Caco-2 (cell line): ENCODE results near the gene TSPAN14. TPM values are rescaled to one million over a fixed set of nuclear protein-coding genes. Genes with fewer than 3 reads are reported as not detected.

Experiments
- BruUV-seq: library from RNA; stranded (reverse); fragments of 400-500 nt; replicated peaks from 2 replicates; lab custom pipeline; 2021; lab: Mats Ljungman, UMichigan
- CTCF ChIA-PET: fragments of 300-600 bp; sonication (Branson Sonifier 250); formaldehyde crosslinking; loops from one replicate; lab custom pipeline; 2022; ENCODE audit warnings: antibody characterized with exemption; lab: Charles Lee
- POLR2A ChIA-PET: fragments of 300-600 bp; sonication (Branson Sonifier 250); formaldehyde crosslinking; loops from one replicate; lab custom pipeline; 2022; ENCODE audit warnings: antibody characterized with exemption; lab: Charles Lee
- DNase-seq, 2 experiments: peaks; one replicate each; pipeline versions ENCODE4 v3.0.0 to v3.0.0-alpha.2; 2020 to 2022
- H3K27me3 ChIP-seq: replicated peaks from 2 replicates; pipeline ENCODE4 v1.6.0; 2011; ENCODE audit warnings: low read length; ENCODE audit not compliant: control insufficient read depth, insufficient read depth
- H3K36me3 ChIP-seq: 2 replicates; pipeline ENCODE4 v1.5.1; 2011; ENCODE audit warnings: low read length; ENCODE audit not compliant: control insufficient read depth, insufficient read depth
- H3K4me1 ChIP-seq: fragments of 250-450 bp; sonication (Bioruptor Pico); 2 replicates; pipeline ENCODE4 v1.5.1; 2020; ENCODE audit warnings: mild to moderate bottlenecking
- H3K4me3 ChIP-seq: 2 replicates; pipeline ENCODE4 v1.5.1; 2011; ENCODE audit warnings: low read depth, mild to moderate bottlenecking, control low read depth, low read length
- H3K9me3 ChIP-seq: fragments of 250-450 bp; sonication (Bioruptor Pico); 2 replicates; pipeline ENCODE4 v1.5.1; 2020; ENCODE audit warnings: mild to moderate bottlenecking, moderate library complexity
- H3K27ac Mint-ChIP-seq: one replicate; pipeline ENCODE4 v1.8.0; 2022; ENCODE audit warnings: mixed read lengths; ENCODE audit not compliant: unreplicated experiment
- H3K27me3 Mint-ChIP-seq: one replicate; pipeline ENCODE4 v1.8.0; 2022; ENCODE audit warnings: mixed read lengths; ENCODE audit not compliant: insufficient read depth, unreplicated experiment
- H3K36me3 Mint-ChIP-seq: one replicate; pipeline ENCODE4 v1.8.0; 2022; ENCODE audit warnings: mild to moderate bottlenecking, mixed read lengths; ENCODE audit not compliant: insufficient read depth, unreplicated experiment
- H3K4me1 Mint-ChIP-seq: one replicate; pipeline ENCODE4 v1.8.0; 2022; ENCODE audit warnings: low read depth, mixed read lengths; ENCODE audit not compliant: unreplicated experiment
- H3K4me3 Mint-ChIP-seq: one replicate; pipeline ENCODE4 v1.8.0; 2022; ENCODE audit warnings: mild to moderate bottlenecking, moderate library complexity, mixed read lengths; ENCODE audit not compliant: unreplicated experiment
- H3K9me3 Mint-ChIP-seq: one replicate; pipeline ENCODE4 v1.8.0; 2022; ENCODE audit warnings: mixed read lengths; ENCODE audit not compliant: unreplicated experiment
- CTCF ChIP-seq, 2 experiments: fragments of 200-600 bp in 1 of 2; IDR thresholded peaks; 1 replicate in 1 of 2; 2 replicates in 1 of 2; pipeline versions ENCODE4 v1.5.1 to v1.8.0; 2011 to 2022; ENCODE audit warnings: antibody characterized with exemption in 1 of 2, control low read depth in 1 of 2, inconsistent platforms in 1 of 2, low read depth in 1 of 2, low read length in 1 of 2, mild to moderate bottlenecking in 1 of 2, moderate library complexity in 1 of 2; ENCODE audit not compliant: insufficient read depth in 1 of 2, severe bottlenecking in 1 of 2, unreplicated experiment in 1 of 2
- intact Hi-C: fragments of 100-400 bp; cut with micrococcal nuclease; formaldehyde crosslinking; loops from one replicate; pipeline ENCODE4 v1.10.0; 2022; ENCODE audit not compliant: unreplicated experiment
- total RNA-seq: library from RNA; stranded (reverse); gene quantifications from 2 replicates; pipeline ENCODE4 v1.2.3, GENCODE V29; 2022

TSPAN14 gene
- total RNA-seq, 1 experiment from 2014 or later, result 140 TPM

- no peak overlapping the region for H3K4me3 Mint-ChIP-seq
- no peak overlapping the region for H3K27ac Mint-ChIP-seq
- ChIA-PET POLR2A (interaction anchor here (0.5 to 1.5 kb wide), 4 partner anchors 40 to 51 kb away, joined by 3 to 5 read pairs (median 4); no protein-coding TSS in a partner anchor), CTCF (interaction anchor here (0.6 to 1.7 kb wide), 4 partner anchors 9 to 67 kb away, joined by 3 to 13 read pairs (median 4); no protein-coding TSS in a partner anchor)
- peak in 1 of 2 experiments; percentile 35 for TF ChIP-seq CTCF (IDR thresholded peaks at IDR 0.05; ENCODE audit: insufficient read depth in 1 of 2, low read depth in 1 of 2, low read length in 1 of 2, severe bottlenecking in 1 of 2, unreplicated experiment in 1 of 2)
- Histone ChIP-seq H3K9me3 (no peaks in the 10 kb centered on the region), H3K4me1 (peaks cover 62% of the 10 kb centered on the region), H3K36me3 (no peaks in the 10 kb centered on the region), H3K4me3 (peak overlapping the region; percentile 53), H3K27me3 (no peaks in the 10 kb centered on the region)
- TSS peak; percentile 90 for BruUV-seq
- DNase-seq, result no peak
- H3K36me3 Mint-ChIP-seq, result peaks cover 36% of the 10 kb centered on the region
- intact Hi-C loops, result loop anchor here (1.0 kb wide), 1 partner anchor 53 kb away; no protein-coding TSS in a partner anchor
- peaks cover 26% of the 10 kb centered on the region for H3K4me1 Mint-ChIP-seq
- H3K27me3 Mint-ChIP-seq, result no peaks in the 10 kb centered on the region
- no peaks in the 10 kb centered on the region for H3K9me3 Mint-ChIP-seq
Observed at GRCh38 chr10:80453056-80453841, 861 bp upstream of the TSPAN14 start.

DNA sequence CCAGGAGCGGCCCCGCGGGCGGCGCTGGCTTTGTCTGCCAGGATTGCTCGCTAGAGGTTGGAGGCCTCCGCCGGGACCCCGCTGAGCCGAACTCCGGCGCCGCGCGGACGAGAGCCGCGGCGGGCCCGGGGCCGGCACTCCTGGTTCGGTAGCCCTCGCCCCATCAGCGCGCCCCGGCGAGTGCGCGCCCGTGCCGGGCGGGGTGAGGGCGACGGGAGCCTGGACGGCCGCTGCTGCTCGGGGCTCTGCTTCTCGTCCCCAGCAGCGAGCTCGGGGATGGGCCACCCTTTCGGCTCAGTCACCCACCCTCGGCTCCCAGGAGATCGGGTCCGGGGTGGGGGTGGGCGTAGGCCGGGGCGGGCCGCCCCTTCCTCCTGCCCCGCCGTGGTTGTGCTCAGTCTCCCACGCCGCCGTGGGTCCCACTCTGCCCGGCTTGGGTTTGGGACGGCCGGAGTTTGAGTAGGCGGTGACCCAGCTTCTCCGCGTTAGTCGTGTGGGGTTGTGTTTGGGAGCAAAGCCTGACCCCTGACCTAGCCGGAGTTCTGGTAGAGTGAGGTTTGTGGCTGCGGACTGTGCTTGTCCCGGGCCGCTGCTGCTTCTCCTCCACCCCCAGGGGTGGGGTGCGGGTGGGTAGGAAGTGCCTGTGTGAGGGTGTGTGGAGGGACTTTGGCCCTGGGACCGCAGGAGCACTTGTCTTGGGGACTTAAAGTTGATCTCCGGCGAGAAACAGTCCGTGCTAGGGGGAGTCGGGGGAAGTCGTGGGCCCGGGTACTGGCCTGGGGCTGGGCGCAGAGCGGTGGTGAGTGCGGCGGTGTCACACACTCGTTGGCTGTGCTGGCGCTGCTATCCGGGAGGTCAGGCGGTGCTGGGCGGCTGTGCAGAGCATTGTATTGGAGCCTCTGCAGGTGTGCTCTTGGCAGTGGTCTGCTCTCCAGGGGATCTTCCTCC lies 677 bp downstream of the TSPAN14 start:
- CTCF ChIA-PET, result interaction anchor here (0.7 kb wide), 1 partner anchor 208 kb away, joined by 3 read pairs; no protein-coding TSS in a partner anchor
- peaks cover 62% of the 10 kb centered on the region for H3K4me1 ChIP-seq
- Mint-ChIP-seq H3K27me3 (no peaks in the 10 kb centered on the region), H3K4me3 (no peak overlapping the region), H3K4me1 (peaks cover 26% of the 10 kb centered on the region), H3K9me3 (no peaks in the 10 kb centered on the region), H3K27ac (peak overlapping the region; percentile 75), H3K36me3 (peaks cover 47% of the 10 kb centered on the region)
- H3K4me3 ChIP-seq, result peak overlapping the region; percentile 86
- DNase-seq, result peak; percentile 46 to 60
- no peaks in the 10 kb centered on the region for H3K27me3 ChIP-seq
- POLR2A ChIA-PET, result no interaction called here
- no TSS peak for BruUV-seq
- H3K9me3 ChIP-seq, result no peaks in the 10 kb centered on the region
- no peak for TF ChIP-seq CTCF (IDR thresholded peaks at IDR 0.05; ENCODE audit: insufficient read depth in 1 of 2, low read depth in 1 of 2, low read length in 1 of 2, severe bottlenecking in 1 of 2, unreplicated experiment in 1 of 2)
- intact Hi-C loops, result no loop called here
- no peaks in the 10 kb centered on the region for H3K36me3 ChIP-seq
